HUDEP-2 (cell line): Measurements from ENCODE around the gene SND1.

Source experiments
- DNase-seq, 76 experiments: peaks; one replicate each; lab custom pipeline; 2025; ENCODE audit not compliant: unreplicated experiment in 76 of 76; lab: John Stamatoyannopoulos, UW

SND1 gene

GRCh38 chr7:128117691-128118090, 465.7 kb downstream of the SND1 start:
- no peak for DNase-seq

DNA sequence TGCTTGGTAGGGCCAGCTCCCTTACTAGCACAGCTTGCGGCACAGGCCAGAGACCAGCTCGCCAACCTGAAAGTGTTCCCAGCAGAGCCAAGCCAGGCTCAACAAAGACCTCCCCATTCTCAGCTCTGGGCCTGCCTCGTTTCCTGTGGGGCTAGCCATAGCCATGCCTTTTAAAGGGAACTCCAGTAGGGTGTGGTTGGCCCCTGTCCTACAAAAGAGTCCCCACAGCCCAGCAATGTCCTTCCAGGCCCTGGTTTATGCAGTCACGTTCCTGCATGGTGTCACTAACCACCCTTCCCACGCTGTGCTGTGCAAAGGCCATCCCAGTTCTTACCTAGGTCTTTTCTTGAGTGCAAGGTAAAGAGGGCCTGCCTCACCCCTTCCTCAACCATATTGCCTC, 467.0 kb downstream of the SND1 start:
- DNase-seq = no peak

- DNase-seq = no peak
These were observed 468.1 kb downstream of the SND1 start for GRCh38 chr7:128120116-128120515.

DNA sequence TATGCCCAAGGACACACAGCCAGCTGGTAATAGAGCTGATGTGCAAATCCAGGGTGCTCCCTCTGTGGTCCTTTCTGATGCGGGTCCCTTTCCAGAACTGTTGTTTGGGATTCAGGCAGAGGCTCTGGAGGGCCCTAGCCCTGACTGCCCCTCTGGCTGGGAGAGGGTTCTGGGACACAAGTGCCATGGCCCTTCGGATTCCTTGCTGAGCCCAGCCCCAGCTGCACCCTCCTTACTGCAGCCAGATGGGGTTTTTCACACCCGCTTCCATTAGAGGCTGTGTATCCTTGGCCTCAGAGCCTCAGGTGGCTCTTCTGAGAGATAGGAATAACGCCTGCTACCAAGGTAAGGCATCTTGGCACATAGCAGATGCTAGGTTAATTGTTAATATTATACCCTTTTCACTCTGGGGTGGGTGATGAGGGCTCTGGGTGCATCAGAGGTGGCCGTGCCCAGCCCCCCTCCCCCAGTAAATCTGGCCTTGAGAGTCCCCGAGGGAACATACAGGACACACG, 469.0 kb downstream of the SND1 start:
- no peak for DNase-seq

DNA sequence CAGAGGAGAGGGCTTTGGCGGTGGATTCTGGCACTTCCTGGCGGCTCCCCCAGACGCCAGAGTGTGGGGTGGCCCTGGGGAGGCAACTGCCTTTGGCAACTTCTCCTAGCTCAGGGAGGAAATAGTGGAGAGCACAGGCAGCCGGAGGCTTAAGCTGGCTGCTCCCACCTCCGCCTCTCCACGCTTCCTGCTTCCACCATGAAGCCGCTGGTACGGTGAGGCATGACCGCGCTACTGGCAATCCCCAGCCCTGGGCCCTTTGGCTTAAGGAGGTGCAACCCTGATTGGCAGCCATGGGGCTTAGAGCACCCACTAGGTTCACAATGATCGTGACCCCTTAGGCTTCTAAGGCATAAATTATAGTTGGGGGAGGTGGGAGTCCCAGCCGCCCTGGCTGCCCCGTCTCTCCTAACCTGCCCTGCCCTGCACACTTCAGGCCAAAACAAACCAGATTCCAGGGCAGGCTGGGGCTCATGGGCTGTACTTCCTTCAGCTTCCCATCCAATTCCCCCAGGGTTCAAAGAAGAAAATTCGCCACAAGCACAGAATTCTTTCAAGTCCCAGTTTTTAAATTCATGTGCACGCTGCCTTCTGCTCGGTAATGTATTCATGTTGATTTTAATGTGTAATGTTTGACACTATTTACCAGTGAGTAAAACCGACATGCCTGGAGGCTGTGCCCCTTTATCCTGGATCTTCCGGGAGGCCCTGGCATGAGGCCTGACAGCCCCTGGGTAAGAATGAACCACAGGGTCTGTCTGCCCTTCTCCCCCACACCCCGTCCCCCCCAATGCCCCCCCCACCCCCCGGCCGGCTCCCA, 469.9 kb downstream of the SND1 start:
- no peak for DNase-seq

DNA sequence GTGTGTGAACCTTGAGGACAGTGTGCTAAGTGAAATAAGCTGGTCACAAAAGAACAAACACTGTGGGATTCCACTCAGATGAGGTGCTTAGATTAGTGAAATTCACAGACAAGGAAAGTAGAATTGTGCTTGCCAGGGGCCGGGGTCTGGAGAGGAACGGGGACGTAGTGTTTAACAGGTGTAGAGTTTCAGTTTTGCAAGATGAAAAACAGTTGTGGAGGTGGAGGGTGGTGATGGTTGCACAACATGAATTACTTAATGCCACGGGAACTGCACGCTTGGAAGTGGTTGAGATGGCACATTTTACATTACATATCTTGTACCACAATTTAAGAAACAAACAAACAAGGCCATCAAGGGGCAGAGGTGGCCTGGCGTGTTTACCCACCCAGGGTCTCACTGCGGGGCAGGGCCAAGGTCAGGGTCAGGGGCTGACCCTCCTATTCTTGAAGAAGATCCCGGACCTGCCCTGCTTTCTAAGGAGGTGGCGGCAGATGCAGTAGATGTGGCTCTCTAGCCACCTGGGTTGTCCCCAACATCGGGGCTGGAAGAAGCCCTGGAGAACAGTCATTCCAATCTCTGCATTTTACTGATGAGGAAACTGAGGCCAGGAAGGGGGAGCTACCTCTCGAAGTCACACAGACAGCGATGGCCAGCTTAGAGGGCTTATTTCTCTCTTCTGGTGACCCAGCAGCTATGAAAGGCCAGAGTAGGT, 470.7 kb downstream of the SND1 start:
- DNase-seq = no peak

GRCh38 chr7:128123291-128124037, 471.5 kb downstream of the SND1 start:
- no peak for DNase-seq

GRCh38 chr7:128124786-128125185, 472.8 kb downstream of the SND1 start:
- DNase-seq = no peak

DNA sequence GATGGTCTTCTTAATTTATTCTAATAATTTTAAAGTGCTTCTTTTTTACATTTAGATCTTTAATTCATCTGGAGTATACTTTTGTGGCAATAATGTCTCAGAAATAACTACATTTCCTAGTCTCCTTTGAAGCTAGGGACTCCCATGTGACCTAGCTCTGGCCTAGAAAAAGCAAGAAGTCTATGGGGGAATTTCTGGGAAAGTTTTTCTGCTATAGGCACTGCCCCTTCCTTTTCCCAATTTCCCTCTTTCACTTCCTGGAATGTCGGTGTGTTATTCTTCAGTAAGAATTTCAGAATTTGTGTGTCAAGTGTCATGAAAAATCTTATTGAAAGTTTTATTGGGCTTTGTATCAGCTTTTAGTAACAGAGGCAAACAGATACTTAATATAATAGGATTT, 473.8 kb downstream of the SND1 start:
- DNase-seq = no peak

DNA sequence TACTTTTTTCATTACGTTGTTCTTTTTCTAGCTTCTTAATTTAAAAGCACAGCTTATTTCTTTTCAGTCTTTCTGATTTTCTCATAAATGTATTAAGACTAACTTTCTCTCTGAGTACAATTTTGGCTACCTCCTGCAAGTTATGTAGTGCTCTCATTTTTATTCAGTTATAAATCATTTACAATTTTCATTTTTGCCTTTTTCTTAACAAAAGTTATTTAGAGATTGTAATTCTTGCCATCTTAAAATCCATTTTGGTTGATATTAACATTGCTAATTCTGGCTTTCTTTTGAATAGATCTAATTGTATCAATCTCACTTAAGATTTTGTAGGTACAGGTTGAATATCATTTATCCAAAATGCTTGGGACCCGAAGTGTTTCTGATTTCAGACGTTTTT, 476.4 kb downstream of the SND1 start:
- no peak for DNase-seq

DNA sequence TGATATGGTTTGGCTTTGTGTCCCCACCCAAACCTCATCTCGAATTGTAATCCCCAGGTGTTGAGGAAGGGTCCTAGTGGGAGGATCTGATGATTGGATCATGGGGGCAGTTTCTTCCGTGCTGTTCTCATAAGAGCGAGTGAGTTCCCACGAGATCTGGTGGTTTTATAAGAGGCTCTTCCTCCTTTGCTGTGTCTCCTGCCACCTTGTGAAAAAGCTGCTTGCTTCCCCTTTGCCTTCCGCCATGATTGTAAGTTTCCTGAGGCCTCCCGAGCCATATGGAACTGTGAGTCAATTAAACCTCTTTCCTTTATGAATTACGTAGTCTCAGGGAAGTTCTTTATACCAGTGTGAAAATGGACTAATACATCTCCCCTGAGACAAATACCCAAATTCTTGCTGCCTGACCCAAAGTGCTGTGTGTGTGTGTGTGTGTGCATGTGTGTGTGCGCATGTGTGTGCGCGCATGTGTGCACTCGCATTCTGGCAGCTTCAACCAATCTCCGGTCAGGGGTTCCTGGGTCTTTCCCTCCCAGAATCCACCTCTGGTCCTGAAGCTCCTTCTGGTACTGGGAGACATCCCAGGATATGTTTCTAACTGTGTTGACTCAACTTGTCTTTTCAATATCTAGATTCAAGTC, 477.4 kb downstream of the SND1 start:
- DNase-seq = no peak

DNA sequence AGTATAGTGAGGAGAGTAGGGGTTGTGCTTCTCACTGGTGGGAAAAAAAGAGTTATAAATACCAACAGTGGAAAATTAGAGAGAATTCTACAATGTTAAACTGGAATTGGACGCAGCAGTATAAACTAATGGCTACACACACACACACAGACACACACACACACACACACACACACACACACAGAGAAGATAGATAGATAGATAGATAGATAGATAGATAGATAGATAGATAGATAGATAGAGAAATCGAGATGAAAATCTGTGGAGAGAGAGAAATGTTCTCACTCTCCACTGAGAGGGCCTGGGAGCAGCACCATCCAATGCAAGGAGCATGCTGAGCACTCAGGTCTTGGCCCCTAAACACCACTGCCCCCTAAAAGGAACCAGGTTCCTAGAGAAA, 479.1 kb downstream of the SND1 start:
- no peak for DNase-seq

- DNase-seq = no peak
These were observed 479.7 kb downstream of the SND1 start for GRCh38 chr7:128131731-128132130.

GRCh38 chr7:128132426-128133069, 480.6 kb downstream of the SND1 start:
- no peak for DNase-seq

- no peak for DNase-seq
These were observed 483.1 kb downstream of the SND1 start for GRCh38 chr7:128135159-128135514.

DNA sequence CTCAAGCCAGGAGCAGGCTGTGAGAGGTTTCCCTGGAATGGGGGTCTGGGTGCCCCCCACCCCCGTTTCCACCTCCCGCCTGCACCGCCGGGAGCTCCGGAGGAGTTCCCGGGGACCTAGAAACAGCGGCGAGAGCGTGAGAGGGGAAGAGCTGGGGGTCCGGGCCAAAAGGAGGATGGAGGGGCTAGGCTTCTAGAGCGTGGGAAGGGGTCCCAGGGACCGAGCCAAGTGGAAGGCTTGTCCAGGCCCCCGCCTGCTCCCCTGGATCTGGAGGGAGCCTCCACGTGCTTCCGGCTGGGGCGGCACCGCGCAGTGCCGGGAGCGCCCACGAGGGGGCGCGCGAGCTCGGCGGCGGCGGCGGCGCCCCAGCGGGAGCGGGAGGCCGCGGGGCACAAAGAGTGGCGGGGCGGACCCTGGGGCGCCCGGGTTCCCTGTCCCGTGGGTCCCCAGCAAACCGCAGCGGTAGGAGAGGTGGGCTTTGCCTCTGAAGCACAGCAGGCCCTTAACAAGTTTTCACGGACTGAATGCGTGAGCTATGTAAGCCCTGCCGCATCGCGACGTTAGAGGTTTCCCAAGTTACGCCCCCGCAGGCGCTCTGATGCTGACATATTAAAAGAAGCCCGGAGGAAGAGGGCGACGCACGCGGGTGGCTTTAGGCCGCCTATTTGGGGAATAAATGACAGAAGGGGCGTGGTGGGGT, 483.7 kb downstream of the SND1 start:
- DNase-seq = peak in 46 of 76 experiments; percentile 7 to 64 (median 36)

DNA sequence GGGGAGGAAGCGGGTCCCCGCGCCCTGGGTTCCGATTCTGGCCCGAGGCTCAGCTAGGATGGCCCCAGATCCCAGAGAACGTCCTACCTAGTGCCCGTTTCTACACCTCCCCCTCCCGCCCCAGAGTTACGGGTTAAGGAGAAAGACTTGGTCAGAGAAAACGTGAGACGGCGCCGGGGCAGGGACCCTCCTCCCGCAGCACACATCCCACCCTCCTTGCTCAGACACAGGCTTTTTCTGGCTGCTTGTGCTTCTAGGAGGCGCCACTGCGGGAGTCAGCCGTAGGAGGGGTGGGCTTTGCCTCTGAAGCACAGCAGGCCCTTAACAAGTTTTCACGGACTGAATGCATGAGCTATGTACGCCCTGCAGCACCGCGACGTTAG, 484.2 kb downstream of the SND1 start:
- DNase-seq = no peak

DNA sequence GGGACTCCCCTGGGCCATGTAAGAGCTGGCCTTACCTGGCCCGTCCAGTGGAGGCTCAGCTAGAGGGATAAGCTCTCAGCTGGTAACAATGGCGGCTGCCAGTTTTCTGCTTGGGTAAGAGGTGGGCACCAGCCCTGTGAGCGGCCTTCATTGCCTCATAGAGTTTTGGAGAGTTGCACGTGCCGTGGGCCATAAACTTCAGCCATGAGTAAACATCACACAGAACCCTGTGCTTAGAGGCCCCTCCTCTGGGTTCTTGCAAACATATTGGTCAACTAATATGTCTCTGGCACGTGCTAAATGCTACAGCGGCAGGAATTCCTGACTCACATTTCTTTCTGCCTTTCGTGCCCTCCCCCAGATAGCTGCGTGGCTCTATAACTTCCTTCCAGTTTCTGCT, 485.2 kb downstream of the SND1 start:
- DNase-seq = no peak

- DNase-seq = no peak
These were observed 487.4 kb downstream of the SND1 start for GRCh38 chr7:128139406-128139805.

DNA sequence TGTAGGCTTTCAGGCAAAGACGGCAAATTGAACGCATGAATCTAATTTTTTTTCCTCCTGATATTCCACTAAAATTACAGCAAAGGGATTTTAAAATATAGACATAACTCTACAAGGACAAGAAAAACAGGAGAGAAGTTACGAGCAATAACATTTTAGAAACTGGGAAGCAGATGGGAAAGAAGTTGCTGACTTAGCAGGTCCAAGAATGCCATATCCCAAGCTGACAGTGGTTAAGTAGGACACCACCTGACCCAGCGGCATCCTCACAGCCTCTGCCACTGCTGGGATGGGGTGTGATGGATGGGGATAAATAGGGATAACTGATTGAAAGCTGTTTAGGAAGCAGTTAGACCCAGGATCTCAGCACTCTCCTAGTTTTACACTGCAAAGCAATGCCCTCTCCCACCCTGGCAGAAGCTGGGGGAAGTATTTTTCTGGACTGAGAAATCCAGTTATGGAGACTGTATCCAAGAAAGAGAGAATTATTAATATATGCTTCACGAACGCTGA, 489.7 kb downstream of the SND1 start:
- DNase-seq = no peak
